Spleen (tissue), 11 donors: Measurements from ENCODE around the gene ACKR3. TPM values are rescaled to one million over a fixed set of nuclear protein-coding genes. Genes with fewer than 3 reads are reported as not detected.

ENCODE experiments used
- DNase-seq: peaks from one replicate; pipeline ENCODE4 v3.0.0-alpha.2; 2020
- H3K27ac ChIP-seq, 8 donors: fragments of 200-600 bp; sonication (generic) in 7 of 8; 1 replicate in 4 of 8; 2 replicates in 4 of 8; pipeline versions ENCODE4 v1.5.0 to v1.8.0; 2016 to 2021; ENCODE audit warnings: inconsistent platforms in 4 of 8, mild to moderate bottlenecking in 4 of 8, moderate library complexity in 1 of 8
- H3K27me3 ChIP-seq, 7 donors: fragments of 200-600 bp; sonication (generic) in 6 of 7; replicated peaks in 1 of 7; 1 replicate in 4 of 7; 2 replicates in 3 of 7; pipeline versions ENCODE4 v1.5.0 to v1.8.0; 2016 to 2021; ENCODE audit warnings: inconsistent platforms in 3 of 7, mild to moderate bottlenecking in 1 of 7
- H3K36me3 ChIP-seq, 6 donors: fragments of 200-600 bp; sonication (generic) in 5 of 6; 1 replicate in 4 of 6; 2 replicates in 2 of 6; pipeline versions ENCODE4 v1.5.0 to v1.8.0; 2016 to 2021; ENCODE audit warnings: inconsistent platforms in 2 of 6
- H3K4me1 ChIP-seq, 6 donors: fragments of 200-600 bp; sonication (generic) in 5 of 6; 1 replicate in 3 of 6; 2 replicates in 3 of 6; pipeline versions ENCODE4 v1.5.0 to v1.8.0; 2016 to 2021; ENCODE audit warnings: inconsistent platforms in 3 of 6
- H3K4me3 ChIP-seq, 8 donors: fragments of 200-600 bp; sonication (generic) in 7 of 8; 1 replicate in 4 of 8; 2 replicates in 4 of 8; pipeline versions ENCODE4 v1.5.0 to v1.8.0; 2016 to 2021; ENCODE audit warnings: inconsistent platforms in 4 of 8, mild to moderate bottlenecking in 4 of 8, moderate library complexity in 2 of 8
- H3K9me3 ChIP-seq, 8 donors: fragments of 200-600 bp; sonication (generic) in 7 of 8; 1 replicate in 4 of 8; 2 replicates in 4 of 8; pipeline versions ENCODE4 v1.5.0 to v1.8.0; 2016 to 2021; ENCODE audit warnings: inconsistent platforms in 4 of 8
- CTCF ChIP-seq, 11 experiments: fragments of 200-600 bp in 7 of 11; fragments of 450-650 bp in 4 of 11; sonication (generic) in 4 of 11; IDR thresholded peaks in 8 of 11; conservative IDR thresholded peaks in 3 of 11; 1 replicate in 7 of 11; 2 replicates in 4 of 11; pipeline versions ENCODE4 v1.4.0 to v1.8.0; 2016 to 2021; ENCODE audit warnings: antibody characterized with exemption in 11 of 11, inconsistent platforms in 4 of 11, mild to moderate bottlenecking in 1 of 11
- POLR2A ChIP-seq, 3 donors: fragments of 450-650 bp; IDR thresholded peaks; one replicate each; pipeline ENCODE4 v1.5.1; 2017; ENCODE audit warnings: antibody characterized with exemption in 3 of 3, mild to moderate bottlenecking in 1 of 3
- POLR2AphosphoS5 ChIP-seq, 3 donors: sonication (generic); formaldehyde crosslinking; IDR thresholded peaks; one replicate each; pipeline ENCODE4 v1.5.1; 2017; ENCODE audit warnings: antibody characterized with exemption in 3 of 3
- WGBS, 5 donors: extraction: QIAGEN DNeasy Blood & Tissue Kit in 3 of 5; methylation state at CpG; one replicate each; pipeline versions ENCODE4 v1.1.5 to v1.1.7; 2013 to 2018; 5-methylcytosine and 5-hydroxymethylcytosine counted together
- intact Hi-C: fragments of 100-400 bp; cut with DNase I; formaldehyde crosslinking; loops from one replicate; pipeline ENCODE4 v1.15.0; 2023; ENCODE audit warnings: low total_unique reads
- polyA plus RNA-seq, 3 donors: library from polyadenylated mRNA; stranded (reverse); fragments of 200-250 nt; gene quantifications; one replicate each; pipeline ENCODE4 v1.2.1, GENCODE V29; 2013
- total RNA-seq, 7 donors: library from RNA; depleted of rRNA in 3 of 7; stranded (reverse); fragments of >200 nt in 3 of 7; fragmentation: NEBNext Ultra II Directional in 4 of 7; extraction: Animal tissue kit (Norgen Biotek cat#: 25700) in 4 of 7; gene quantifications; one replicate each; pipeline versions ENCODE4 v1.1.0 to v1.2.1, GENCODE V29; 2016 to 2021
- donor health status: healthy with polysubstance abuse.
- donor health status: DM: no; HTN: no; CAD: no; lungs with moderate emphysema.
- donor health status: DM: no; HTN: no; CAD: no.
- donor health status: Bipolar disorder and iron deficiency.
- donor health status: healthy.
- donor health status: DM: no; HTN: no; CAD: no.
- donor health status: DM: yes; HTN: yes; CAD: no.

ACKR3 gene
- total and polyA plus RNA-seq, 10 donors = 11.5 to 164 (median 67.0) TPM

GRCh38 chr2:236631856-236632291 is 62.2 kb downstream of the ACKR3 start:
- WGBS, 5 donors = 89 to 95% (median 93%) methylated on average over 11 of the region's 11 CpGs
- no peaks in the 10 kb centered on the region for H3K4me1 ChIP-seq
- H3K27me3 ChIP-seq = no peaks in the 10 kb centered on the region
- intact Hi-C loops = no loop called here
- TF ChIP-seq POLR2AphosphoS5 (IDR thresholded peaks at IDR 0.05) (no peak), POLR2A (IDR thresholded peaks at IDR 0.05) (no peak), CTCF (IDR thresholded peaks at IDR 0.05 in 8 of 11, conservative IDR thresholded peaks at IDR 0.05 in 3 of 11) (no peak)
- no peaks in the 10 kb centered on the region for H3K36me3 ChIP-seq
- no peak overlapping the region for H3K27ac ChIP-seq
- H3K9me3 ChIP-seq = no peaks in the 10 kb centered on the region
- no peak for DNase-seq
- no peak overlapping the region for H3K4me3 ChIP-seq
